Measurements from ENCODE around the gene PCDH8.

The PCDH8 gene, protein sequence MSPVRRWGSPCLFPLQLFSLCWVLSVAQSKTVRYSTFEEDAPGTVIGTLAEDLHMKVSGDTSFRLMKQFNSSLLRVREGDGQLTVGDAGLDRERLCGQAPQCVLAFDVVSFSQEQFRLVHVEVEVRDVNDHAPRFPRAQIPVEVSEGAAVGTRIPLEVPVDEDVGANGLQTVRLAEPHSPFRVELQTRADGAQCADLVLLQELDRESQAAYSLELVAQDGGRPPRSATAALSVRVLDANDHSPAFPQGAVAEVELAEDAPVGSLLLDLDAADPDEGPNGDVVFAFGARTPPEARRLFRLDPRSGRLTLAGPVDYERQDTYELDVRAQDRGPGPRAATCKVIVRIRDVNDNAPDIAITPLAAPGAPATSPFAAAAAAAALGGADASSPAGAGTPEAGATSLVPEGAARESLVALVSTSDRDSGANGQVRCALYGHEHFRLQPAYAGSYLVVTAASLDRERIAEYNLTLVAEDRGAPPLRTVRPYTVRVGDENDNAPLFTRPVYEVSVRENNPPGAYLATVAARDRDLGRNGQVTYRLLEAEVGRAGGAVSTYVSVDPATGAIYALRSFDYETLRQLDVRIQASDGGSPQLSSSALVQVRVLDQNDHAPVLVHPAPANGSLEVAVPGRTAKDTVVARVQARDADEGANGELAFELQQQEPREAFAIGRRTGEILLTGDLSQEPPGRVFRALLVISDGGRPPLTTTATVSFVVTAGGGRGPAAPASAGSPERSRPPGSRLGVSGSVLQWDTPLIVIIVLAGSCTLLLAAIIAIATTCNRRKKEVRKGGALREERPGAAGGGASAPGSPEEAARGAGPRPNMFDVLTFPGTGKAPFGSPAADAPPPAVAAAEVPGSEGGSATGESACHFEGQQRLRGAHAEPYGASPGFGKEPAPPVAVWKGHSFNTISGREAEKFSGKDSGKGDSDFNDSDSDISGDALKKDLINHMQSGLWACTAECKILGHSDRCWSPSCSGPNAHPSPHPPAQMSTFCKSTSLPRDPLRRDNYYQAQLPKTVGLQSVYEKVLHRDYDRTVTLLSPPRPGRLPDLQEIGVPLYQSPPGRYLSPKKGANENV

DNA sequence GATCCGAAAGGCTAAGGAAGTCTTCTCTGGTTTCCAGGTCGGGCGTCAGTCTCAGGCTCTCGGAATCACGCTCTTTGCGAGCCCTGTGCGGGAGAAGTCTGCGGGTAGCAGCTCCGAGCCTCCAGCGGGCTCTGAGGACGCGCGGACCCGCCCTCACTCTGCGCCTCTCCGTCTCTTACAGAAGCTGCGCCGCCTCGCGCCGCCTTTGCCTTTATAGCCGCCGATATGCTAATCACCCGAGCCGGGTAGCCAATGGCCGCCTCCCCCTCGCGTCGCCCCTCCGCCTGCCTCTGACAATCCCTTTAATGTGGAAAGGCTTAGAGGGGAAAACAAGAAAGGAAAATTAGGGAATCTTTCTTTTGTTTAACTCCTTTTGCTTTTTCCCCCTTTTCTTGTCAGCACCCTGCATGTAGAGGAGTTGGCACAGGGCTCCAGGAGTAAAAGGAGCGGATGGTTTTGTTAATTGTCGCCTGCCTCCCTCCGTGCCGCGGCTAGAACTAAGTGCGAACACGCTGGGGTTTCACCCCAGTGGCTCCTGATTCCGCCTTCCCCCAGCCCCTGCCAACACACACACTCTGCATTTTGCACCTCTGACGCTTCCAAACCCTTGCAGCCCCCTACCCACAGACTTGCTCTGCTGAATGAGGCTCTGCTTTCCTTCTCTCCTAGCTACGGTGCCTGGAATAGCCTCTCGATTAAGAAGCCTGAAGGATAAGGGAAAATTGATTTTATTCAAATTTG lies at the start of gene PCDH8:
PCDH8 (minus strand) TSS at position 186 of the 741 bp plus-strand sequence. CDS start 204 bp downstream, outside the sequence.
- DNase-seq, result no peak

DNA sequence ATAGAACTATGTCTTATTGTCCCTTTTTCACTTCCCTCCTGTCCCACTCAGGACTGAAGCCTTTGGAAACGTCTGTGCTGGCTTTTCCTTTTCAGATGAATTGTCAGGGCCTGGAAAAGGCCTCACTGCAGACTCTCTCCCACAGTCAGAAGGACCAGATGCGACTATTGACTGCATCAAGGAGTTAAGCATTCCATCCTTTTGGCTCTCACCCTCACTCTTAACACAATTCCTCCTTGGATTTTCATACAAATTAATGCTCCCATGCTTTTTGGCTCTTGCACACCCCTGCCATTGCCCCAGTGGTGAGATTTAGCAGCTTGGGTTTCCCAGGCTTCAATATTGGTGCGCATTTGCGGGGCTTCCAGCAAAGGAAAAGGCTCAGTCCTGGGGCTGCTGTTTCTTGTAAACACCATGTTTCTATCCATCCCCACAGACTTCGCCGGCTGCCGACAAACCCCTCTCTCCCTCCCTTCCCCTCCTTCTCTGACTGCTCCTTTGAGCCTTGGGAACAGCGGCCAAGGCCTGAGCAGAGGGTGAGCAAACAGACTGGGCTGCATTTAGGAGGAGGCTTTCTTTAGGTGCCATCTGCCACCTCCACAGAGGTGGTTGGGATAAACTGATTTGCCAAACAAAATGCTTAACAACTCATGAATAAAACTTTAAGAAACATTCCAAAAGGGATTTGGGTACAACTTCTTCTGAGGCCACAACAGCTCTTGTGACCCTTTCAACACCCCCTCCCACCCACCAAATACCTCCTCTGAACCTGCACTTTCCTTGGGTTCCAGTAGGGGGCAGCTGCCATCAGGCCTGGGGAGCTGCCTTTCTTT lies 48.6 kb upstream of the PCDH8 start:
- peak in 1 of 2 donors; percentile 54 for DNase-seq

DNA sequence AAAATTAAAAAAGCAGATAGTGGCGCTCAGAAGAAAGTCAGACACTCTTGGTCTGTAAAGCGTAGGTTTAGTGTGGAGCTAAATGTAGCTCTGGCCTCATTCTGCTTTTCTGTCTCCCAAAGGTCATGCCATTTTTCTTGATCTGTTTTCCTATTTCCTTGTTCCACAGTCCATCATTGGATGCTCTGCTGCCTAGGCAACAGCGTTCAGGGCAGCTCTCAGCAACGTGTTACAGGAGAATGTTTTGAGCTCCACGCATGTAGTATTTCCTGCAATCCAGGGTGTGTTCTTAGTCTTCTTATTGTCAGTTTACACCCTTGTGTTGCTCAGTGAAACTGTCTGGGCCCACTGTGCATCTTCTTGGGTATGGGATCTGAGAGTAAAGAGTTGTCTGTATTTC lies 46.0 kb upstream of the PCDH8 start:
- no peak for DNase-seq

DNA sequence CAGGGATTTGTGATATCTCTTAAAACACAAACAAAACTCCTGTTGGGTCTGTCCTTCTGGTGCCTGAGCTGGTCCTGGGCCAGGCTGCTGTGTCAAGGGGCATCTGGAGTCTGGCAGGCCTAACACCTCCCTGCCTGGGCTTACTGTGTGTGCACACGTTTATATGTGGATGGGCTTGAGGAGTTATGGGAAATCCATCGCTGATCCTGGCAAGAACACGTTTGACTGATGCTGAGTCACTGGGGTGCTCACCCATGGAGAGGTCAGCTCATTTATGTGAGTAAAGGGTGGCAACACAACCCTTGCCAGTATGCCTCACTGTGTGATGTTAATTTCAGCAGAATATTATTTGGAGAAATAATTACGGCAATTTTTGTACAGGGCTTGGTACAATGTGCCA lies 44.5 kb upstream of the PCDH8 start:
- no peak for DNase-seq

DNA sequence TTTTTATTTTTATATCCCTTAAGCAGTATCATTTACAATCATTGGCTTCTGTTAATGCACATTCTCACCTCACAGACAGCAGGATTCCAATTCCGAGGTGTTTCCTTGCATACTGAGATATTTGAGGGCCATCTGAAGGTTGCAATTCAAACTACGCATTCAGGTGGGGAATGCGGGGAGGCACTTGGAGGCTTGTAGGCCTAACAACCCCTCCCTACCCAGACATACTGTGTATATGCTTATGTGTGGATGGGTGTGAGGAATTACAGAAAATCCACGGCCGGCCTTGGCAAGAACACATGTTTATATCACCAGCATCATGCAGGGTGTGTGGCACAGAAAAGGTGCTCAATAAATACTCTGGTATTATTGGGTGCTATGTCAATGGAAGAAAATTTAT lies 43.3 kb upstream of the PCDH8 start:
- no peak for DNase-seq

DNA sequence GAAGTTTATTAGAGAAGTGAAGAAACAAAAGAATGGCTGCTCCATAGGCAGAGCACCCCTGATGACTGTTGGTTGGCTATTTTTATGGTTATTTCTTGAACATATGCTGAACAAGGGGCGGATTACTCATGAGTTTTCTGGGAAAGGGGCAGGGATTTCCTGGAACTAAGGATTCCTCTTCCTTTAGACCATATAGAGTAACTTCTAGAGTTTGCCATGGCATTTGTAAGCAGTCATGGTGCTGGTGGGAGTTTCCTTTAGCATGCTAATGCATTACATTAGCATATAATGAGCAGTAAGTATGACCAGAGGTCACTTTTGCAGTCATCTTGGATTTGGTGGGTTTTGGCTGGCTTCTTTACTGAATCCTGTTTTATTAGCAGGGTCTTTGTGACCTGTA lies 38.7 kb upstream of the PCDH8 start:
- no peak for DNase-seq

DNA sequence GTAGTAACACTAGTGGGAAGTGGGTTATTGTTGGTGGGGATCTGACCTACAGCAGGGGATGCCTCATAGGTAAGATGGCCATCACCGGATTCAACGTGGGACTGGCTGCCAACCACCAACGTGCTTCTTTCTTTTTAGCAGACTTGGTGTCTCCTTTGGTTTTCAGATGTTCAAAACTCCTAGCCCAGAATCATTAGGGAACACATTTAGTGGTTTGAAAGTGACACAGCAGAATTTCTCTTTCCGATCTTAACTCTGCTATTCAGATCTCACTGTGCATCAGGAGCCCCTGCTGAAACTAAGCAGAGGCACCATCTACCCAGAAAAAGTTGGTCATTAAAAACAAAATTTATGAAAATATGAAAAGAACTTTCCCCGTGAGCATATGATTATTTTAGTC lies 36.7 kb upstream of the PCDH8 start:
- no peak for DNase-seq

DNA sequence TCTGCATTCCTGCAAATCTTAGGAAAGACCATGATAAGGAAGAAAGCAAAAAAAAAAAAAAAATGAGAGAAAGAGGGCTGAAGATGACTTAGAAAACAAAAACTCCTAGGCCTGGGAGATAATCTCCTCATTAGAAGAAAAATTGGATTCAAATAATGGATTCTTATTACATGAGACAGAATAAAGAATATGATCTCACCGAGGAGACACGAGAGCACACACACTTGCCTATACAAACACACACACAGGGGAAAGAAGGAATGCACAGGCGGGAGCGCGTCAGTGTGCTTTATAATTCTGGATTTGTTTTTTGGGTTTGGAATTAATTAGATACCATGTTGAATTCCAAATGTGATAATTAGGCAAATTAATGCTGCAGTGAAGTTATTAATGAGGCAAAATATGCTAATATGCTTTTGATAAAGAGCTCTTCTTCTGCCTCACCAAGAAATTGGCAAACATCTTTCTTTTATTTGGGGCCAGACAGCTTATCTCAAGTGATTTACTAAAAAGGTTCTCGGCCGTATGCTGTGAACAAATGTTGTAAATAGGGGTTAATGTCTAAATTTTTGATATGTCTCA lies 36.1 kb upstream of the PCDH8 start:
- DNase-seq, result no peak

DNA sequence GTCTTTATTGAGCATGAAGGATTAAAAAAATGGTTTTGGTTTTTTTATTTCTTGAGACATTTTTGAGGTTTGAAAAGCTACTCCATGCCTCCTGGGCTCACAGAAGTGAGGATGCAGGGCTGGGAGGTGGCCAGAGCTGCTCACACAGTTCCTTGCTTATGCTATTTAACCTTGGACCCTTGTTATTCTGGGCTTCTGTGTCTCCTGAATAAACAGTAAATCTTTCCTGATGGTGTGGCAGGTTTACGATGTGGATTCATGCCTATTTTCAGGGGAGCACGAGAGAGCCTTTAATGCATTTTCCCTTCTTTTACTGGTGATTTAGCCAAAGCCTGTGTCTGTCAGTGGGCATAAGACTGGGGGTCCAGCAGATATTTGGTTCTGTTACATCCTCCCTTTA lies 34.3 kb upstream of the PCDH8 start:
- DNase-seq, result no peak

DNA sequence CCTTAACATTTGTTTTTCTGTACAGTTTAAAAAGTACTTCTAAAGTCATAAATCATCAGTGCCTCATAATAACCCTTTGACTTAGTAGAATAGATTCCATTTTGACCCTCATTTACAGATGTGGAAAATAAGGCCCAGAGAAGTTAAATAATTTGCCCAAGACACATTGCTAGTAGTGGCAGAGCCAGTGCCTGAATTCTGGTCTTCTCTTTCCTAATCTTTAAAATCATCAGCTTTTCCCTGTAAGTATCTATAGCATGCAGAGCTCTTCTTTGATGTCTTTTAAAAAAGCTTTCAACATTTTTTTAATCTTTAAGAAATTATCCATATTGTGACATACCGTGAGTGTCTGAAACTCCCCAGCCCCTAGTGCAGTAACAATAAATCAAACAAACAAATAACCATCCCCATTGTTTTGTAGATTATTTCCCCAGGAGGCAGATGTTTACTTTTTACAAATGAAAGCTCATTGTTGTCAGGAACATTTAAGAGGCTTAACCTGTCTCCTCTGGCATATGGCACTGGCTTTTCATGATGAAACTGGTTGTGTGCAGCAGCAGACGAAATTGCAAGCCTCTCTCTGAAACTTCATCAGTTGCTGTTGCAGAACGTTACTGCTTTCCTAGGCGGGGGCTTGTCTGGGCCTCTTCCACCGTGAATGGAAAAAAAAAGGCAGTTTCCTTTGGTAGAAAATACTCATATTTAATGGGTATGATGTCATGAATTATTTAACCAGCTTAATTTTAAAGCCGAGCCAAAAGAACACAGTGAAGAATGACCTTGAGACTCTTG lies 31.7 kb upstream of the PCDH8 start:
- DNase-seq, result no peak

DNA sequence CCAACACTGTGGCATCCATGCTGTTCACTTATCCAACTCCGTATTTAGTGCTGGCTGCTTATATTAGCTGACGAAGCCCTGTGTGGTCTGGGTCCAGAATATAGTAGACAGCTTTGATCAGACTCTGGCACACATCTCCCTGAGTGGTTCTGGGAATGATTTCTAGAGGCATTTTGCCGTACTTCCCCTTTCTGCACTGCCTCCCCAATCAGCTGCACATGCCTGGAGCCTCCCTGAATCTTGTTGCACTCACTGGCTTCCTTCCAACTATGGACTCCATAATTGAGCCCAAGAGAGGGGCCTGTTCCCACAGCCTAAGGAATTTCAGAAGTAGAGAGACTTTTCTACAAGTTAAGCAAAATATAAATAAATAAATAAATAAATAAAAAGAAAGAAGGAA lies 30.4 kb upstream of the PCDH8 start:
- no peak for DNase-seq

DNA sequence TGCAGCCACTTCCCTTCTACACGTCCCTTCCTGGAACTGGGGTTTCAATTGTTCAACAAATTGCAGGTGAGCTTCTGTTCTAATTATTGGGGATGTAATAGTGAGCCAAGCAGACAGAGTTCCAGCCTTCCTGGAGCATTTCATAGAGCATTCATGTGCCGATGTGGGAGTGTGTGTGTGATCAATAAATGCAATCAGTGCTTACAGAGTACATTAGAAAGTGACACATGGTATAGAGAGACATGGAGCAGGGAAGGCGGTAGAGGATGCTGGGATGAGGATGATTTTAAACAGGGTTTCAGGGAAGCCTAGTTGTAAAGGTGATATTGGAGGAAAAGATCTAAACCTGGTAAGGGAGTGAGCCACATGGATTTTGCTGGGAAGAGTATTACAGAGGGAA lies 21.7 kb upstream of the PCDH8 start:
- no peak for DNase-seq

DNA sequence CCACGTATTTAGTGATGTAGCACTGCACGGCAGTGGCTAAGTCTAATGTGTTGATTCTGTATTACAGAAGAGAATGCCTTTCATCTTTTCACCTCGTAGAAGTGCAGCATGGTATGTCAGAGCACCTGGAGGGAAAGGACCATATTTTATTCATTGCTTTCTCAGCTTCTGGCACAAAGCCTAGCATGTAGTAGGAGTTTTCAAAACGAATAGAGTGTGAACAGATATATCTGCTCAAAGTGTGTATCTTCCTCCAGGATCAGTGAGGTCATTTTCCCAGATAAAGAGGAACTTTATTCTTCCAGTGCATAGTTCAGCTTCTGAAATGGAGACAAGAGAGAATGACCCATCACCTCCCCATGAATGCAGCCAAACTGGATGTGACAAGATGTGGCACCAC lies 21.2 kb upstream of the PCDH8 start:
- DNase-seq, result no peak

DNA sequence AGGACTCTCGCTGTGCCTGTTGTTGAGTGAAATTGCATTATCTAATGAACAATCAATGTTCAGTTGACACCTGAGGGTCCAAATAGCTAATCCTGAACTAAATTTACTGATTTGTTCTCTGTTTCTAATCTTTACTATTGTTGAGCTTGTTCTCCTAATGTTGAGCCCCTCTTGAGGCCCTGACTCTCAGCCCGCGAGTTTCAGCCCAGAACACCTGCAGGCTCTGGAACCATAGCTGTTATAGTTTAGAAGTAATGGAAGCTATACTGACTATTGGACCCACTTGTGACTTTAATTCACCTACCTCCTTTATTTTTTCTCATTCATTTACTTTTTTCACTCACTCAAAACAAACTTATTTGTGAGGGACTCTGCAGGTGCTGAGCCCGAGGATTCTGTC lies 20.6 kb upstream of the PCDH8 start:
- no peak for DNase-seq

DNA sequence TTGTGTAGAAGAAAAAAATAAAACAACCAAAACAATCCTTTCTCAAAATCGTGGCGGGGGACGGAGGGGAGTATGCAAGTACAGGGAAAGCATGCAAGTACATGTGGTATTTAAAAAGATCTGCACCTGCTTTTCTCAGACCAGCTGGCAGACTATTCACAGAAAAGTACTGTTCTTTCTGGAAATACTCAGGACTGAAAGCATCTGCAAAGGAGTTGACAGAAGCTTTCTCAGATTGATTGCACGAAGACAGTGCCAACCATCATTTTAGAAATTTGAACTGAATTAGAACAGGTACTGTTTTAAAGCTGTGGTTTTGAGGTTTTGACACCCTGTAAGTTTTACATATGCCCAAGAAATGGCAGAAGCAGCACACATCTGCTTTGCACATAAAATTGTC lies 19.8 kb upstream of the PCDH8 start:
- DNase-seq, result no peak

DNA sequence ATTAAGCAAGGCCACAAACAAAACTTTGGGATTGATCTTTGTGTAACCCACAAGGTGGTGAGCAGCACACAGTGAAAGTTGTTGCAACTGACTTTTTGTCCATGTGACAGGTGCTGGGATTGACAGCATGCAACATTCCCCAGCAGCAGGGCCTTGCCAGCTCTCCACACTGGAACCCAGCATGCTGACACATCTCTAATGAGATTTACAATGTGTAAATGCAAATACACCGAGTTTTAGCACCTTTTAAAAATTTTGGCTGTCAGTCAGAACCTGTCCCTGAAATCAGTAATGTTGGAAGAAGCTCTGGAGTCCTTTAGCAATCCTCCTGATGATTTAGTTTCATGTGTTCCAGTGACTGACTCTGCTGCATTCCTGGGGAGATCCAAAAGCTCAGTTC lies 16.5 kb upstream of the PCDH8 start:
- no peak for DNase-seq

DNA sequence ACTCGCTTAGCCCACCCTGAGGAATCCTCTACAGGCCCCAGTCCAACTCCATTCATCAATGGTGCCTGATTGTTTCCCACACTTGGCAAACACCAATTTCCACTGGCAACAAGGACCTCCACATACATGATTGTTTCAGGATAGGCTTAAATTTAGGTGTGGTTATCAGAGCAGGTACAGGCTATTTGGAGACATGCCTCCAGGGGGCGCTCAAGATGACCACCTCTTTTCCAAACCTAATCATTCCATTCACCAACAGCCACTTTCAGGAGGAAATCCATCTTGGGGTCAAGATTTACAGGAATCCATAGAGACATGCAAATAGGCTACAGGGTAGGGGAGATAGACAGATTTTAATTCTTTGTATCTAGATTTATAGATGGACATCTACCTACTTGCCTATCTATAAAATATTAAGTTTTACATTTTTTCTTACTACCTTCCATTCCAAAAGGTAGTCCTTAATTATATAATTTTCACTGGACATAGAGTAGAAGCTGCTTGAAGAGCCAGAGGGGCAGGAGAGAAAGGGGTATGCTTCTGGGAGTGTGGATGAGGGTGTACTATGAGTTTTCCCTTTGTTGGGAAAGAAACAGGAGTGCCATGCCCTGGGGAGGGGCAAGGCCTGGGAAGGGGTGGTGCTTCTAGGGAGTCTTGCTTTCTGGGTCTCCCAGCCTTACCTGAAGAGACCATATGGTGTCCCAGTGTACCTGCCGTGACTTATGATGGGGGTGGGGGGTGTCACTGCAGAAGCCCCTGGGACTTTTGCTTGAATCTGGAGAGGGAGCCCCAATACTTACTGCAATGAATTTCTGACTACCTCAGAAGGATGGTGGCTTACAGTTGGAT lies 14.1 kb upstream of the PCDH8 start:
- peak in 1 of 2 donors; percentile 48 for DNase-seq

DNA sequence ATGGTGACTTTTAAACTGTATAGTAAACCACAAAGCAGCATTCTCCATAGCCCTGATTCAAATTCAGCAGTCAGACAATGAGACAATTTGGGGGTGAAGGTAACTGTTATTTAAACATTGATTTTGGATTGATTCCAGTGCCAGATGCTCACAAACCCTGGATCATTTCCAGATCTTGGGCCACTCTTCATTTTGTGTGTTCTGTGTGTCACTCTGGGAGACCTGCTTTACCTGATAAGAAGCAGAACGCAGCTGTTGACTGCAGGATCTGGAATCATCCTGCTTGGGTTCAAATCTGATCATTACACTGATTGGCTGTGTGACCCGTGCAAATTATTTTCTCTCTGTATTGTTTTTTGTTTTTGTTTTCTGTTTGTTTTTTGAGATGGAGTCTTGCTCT lies 4.0 kb upstream of the PCDH8 start:
- no peak for DNase-seq

DNA sequence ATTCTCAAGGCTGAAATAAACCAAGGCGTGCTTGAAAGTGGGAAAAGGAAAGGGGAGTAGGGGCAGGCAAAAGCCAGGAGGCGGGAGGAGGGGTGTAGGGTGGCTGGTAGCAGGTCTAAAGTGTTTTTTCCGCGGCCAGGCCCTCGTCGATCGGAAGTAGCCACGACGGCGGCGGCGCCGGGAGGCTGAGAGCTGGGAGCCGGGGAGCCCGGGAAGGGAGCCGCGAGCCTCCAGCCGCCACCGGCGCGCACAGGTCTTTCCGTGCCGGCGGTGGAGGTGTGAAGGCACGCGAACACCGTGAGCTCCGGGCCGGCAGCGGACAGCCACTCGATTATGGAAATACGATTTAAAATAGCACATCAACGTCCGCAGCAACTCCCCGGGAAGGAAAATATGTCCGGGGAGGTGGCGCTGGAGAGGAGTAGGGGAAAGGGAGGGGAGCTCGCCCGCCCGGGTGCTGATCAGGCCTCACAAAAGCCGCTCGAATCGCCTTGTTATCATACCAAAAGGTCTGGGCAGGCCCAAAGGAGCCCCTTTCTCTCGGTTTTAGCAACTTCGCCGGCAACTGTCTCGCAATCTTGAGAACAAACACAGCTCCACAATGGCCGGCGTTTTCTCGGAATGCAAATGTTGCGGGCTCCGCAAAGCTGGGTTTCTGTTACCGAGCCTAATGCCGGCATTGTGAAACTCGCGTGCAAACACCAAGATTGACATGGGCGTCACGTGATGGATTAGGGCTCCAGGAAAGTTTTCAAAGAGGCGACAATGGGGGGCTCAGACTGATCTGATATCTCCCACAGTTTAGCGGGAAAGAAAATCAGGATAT lies 2.9 kb upstream of the PCDH8 start:
- peak in 1 of 2 donors; percentile 11 for DNase-seq

Measured in inflammatory macrophage treated with lipopolysaccharide for 1 hour (primary cell).